SH-SY5Y (cell line): ENCODE measurements around the gene TCF12.

ENCODE experiments used
- GATA2 ChIP-seq: IDR thresholded peaks from 2 replicates; pipeline ENCODE4 v1.6.1; 2011; ENCODE audit warnings: mild to moderate bottlenecking, low read depth, low read length
- GATA3 ChIP-seq: IDR thresholded peaks from 2 replicates; pipeline ENCODE4 v1.6.1; 2011; ENCODE audit warnings: low read depth, mild to moderate bottlenecking, low read length, moderate library complexity

Gene TCF12

GRCh38 chr15:56996746-56997470 is 78.5 kb downstream of the TCF12 start:
- TF ChIP-seq GATA3 (no peak), GATA2 (no peak)

- TF ChIP-seq GATA2 = no peak
Observed at GRCh38 chr15:57003418-57003817, 85.0 kb downstream of the TCF12 start.

- TF ChIP-seq GATA2 = no peak
- no peak for TF ChIP-seq GATA3
Observed at GRCh38 chr15:57005244-57005643, 86.8 kb downstream of the TCF12 start.

GRCh38 chr15:57010724-57011123 is 92.3 kb downstream of the TCF12 start:
- TF ChIP-seq GATA3 (no peak), GATA2 (no peak)

GRCh38 chr15:57012556-57012955 is 94.1 kb downstream of the TCF12 start:
- no peak for TF ChIP-seq GATA3
- TF ChIP-seq GATA2 = no peak

GRCh38 chr15:57015360-57015759 is 96.9 kb downstream of the TCF12 start:
- TF ChIP-seq GATA3 (no peak), GATA2 (no peak)

- TF ChIP-seq GATA3 = no peak
- no peak for TF ChIP-seq GATA2
Observed at GRCh38 chr15:57015897-57016296, 97.5 kb downstream of the TCF12 start.

GRCh38 chr15:57017024-57017423 is 98.6 kb downstream of the TCF12 start:
- TF ChIP-seq GATA2 = no peak

- TF ChIP-seq GATA2 (no peak), GATA3 (no peak)
Observed at GRCh38 chr15:57018151-57018550, 99.7 kb downstream of the TCF12 start.

- no peak for TF ChIP-seq GATA3
- TF ChIP-seq GATA2 = no peak
Observed at GRCh38 chr15:57019496-57020160, 101.2 kb downstream of the TCF12 start.

GRCh38 chr15:57025264-57025926 is 107.0 kb downstream of the TCF12 start:
- TF ChIP-seq GATA2 (no peak), GATA3 (no peak)

GRCh38 chr15:57026016-57026592 is 107.7 kb downstream of the TCF12 start:
- TF ChIP-seq GATA3 = no peak
- no peak for TF ChIP-seq GATA2

- TF ChIP-seq GATA3 = no peak
- no peak for TF ChIP-seq GATA2
Observed at GRCh38 chr15:57027596-57027995, 109.2 kb downstream of the TCF12 start.

GRCh38 chr15:57028176-57028575 is 109.7 kb downstream of the TCF12 start:
- TF ChIP-seq GATA3 = no peak
- no peak for TF ChIP-seq GATA2
